WTC11 (cell line): ENCODE data around the gene ADIPOR2.

Experiments used
- ATF1 ChIP-seq: sonication (generic); formaldehyde crosslinking; IDR thresholded peaks from 2 replicates; pipeline ENCODE4 v1.8.1; 2023; ENCODE audit warnings: mild to moderate bottlenecking, moderate library complexity, missing genetic modification reagents
- ATF6 ChIP-seq: sonication (generic); formaldehyde crosslinking; IDR thresholded peaks from 2 replicates; pipeline ENCODE4 v1.8.1; 2023; ENCODE audit warnings: mild to moderate bottlenecking, missing genetic modification reagents
- MAX ChIP-seq: sonication (generic); formaldehyde crosslinking; IDR thresholded peaks from 2 replicates; pipeline ENCODE4 v1.8.0; 2022; ENCODE audit warnings: mild to moderate bottlenecking, missing genetic modification reagents
- NR1H2 ChIP-seq: sonication (generic); formaldehyde crosslinking; IDR thresholded peaks from 2 replicates; pipeline ENCODE4 v1.9.0; 2021; ENCODE audit warnings: mild to moderate bottlenecking, moderate library complexity, missing genetic modification reagents
- RELA ChIP-seq: sonication (generic); formaldehyde crosslinking; IDR thresholded peaks from 2 replicates; pipeline ENCODE4 v1.8.1; 2022; ENCODE audit warnings: missing genetic modification reagents, mild to moderate bottlenecking, borderline replicate concordance
- ZNF416 ChIP-seq: fragments of 250-450 bp; sonication (Bioruptor Pico); IDR thresholded peaks from 2 replicates; pipeline ENCODE4 v1.9.0; 2021; ENCODE audit warnings: mild to moderate bottlenecking, inconsistent platforms
- ZSCAN18 ChIP-seq: fragments of 250-450 bp; sonication (Bioruptor Pico); IDR thresholded peaks from 2 replicates; pipeline ENCODE4 v2.1.2; 2022; ENCODE audit warnings: mild to moderate bottlenecking, moderate library complexity
- TF ChIP-seq, protein P1 (sequence below): fragments of 200-600 bp; IDR thresholded peaks from 2 replicates; pipeline ENCODE4 v1.8.0; 2022; ENCODE audit warnings: antibody characterized with exemption
- TF ChIP-seq, protein P2 (sequence below): sonication (generic); formaldehyde crosslinking; conservative IDR thresholded peaks from 2 replicates; pipeline ENCODE4 v1.8.1; 2023; ENCODE audit warnings: mild to moderate bottlenecking, low read depth, missing genetic modification reagents, moderate library complexity
- TF ChIP-seq, protein P3 (sequence below): sonication (generic); formaldehyde crosslinking; IDR thresholded peaks from 2 replicates; pipeline ENCODE4 v1.8.1; 2022; ENCODE audit warnings: mild to moderate bottlenecking, missing genetic modification reagents, moderate library complexity, borderline replicate concordance

DNA sequence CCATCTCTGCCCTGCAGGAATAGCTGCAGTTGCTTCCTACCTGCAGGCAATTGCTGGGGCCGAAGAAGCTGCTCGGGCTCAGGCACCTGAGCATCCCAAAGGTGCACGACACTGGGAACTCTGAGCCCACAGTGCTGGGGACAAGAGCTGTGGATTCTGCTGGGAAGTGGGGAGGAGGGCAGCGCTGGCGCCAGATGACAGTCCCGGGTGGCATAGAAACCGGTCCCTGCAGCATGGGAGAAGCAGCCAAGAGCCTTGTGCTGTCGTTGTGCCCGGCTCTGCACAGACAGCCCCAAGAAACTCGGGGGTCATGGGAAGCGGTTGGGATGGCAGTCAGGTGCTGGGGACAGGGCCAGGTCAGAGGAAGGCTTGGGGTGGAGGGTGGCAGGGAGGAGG, 130.0 kb downstream of the ADIPOR2 start:
- TF ChIP-seq, protein P1, sequence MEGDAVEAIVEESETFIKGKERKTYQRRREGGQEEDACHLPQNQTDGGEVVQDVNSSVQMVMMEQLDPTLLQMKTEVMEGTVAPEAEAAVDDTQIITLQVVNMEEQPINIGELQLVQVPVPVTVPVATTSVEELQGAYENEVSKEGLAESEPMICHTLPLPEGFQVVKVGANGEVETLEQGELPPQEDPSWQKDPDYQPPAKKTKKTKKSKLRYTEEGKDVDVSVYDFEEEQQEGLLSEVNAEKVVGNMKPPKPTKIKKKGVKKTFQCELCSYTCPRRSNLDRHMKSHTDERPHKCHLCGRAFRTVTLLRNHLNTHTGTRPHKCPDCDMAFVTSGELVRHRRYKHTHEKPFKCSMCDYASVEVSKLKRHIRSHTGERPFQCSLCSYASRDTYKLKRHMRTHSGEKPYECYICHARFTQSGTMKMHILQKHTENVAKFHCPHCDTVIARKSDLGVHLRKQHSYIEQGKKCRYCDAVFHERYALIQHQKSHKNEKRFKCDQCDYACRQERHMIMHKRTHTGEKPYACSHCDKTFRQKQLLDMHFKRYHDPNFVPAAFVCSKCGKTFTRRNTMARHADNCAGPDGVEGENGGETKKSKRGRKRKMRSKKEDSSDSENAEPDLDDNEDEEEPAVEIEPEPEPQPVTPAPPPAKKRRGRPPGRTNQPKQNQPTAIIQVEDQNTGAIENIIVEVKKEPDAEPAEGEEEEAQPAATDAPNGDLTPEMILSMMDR: no peak
- no peak for TF ChIP-seq ATF6 (CRISPR knock-in tag)
- no peak for TF ChIP-seq ZSCAN18 (CRISPR knock-in tag)
- TF ChIP-seq ATF1 (CRISPR knock-in tag): no peak
- no peak for TF ChIP-seq NR1H2 (CRISPR knock-in tag)
- TF ChIP-seq RELA (CRISPR knock-in tag): no peak
- TF ChIP-seq MAX (CRISPR knock-in tag): no peak
- TF ChIP-seq, protein P2, sequence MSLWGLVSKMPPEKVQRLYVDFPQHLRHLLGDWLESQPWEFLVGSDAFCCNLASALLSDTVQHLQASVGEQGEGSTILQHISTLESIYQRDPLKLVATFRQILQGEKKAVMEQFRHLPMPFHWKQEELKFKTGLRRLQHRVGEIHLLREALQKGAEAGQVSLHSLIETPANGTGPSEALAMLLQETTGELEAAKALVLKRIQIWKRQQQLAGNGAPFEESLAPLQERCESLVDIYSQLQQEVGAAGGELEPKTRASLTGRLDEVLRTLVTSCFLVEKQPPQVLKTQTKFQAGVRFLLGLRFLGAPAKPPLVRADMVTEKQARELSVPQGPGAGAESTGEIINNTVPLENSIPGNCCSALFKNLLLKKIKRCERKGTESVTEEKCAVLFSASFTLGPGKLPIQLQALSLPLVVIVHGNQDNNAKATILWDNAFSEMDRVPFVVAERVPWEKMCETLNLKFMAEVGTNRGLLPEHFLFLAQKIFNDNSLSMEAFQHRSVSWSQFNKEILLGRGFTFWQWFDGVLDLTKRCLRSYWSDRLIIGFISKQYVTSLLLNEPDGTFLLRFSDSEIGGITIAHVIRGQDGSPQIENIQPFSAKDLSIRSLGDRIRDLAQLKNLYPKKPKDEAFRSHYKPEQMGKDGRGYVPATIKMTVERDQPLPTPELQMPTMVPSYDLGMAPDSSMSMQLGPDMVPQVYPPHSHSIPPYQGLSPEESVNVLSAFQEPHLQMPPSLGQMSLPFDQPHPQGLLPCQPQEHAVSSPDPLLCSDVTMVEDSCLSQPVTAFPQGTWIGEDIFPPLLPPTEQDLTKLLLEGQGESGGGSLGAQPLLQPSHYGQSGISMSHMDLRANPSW (CRISPR knock-in tag): no peak
- no peak for TF ChIP-seq ZNF416 (CRISPR knock-in tag)
- TF ChIP-seq, protein P3, sequence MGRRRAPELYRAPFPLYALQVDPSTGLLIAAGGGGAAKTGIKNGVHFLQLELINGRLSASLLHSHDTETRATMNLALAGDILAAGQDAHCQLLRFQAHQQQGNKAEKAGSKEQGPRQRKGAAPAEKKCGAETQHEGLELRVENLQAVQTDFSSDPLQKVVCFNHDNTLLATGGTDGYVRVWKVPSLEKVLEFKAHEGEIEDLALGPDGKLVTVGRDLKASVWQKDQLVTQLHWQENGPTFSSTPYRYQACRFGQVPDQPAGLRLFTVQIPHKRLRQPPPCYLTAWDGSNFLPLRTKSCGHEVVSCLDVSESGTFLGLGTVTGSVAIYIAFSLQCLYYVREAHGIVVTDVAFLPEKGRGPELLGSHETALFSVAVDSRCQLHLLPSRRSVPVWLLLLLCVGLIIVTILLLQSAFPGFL: no peak
